OCI-LY7 (cell line): ENCODE measurements around the gene SERPINE2. TPM values are rescaled to one million over a fixed set of nuclear protein-coding genes. Genes with fewer than 3 reads are reported as not detected.

Experiments used
- BruUV-seq: library from RNA; stranded (reverse); fragments of 400-500 nt; replicated peaks from 2 replicates; lab custom pipeline; 2021; lab: Mats Ljungman, UMichigan
- CTCF ChIA-PET: fragments of 300-600 bp; sonication (Branson Sonifier 250); formaldehyde crosslinking; loops from one replicate; lab custom pipeline; 2022; ENCODE audit warnings: antibody characterized with exemption; ENCODE audit not compliant: unreplicated experiment; lab: Charles Lee
- POLR2A ChIA-PET: fragments of 300-600 bp; sonication (Branson Sonifier 250); formaldehyde crosslinking; loops from one replicate; lab custom pipeline; 2022; ENCODE audit warnings: antibody characterized with exemption; lab: Charles Lee
- DNase-seq: peaks from one replicate; pipeline ENCODE4 v3.0.0-alpha.2; 2015; ENCODE audit warnings: low spot score
- H2AFZ ChIP-seq: fragments of 200-600 bp; sonication (generic), shearing (Covaris generic); 2 replicates; pipeline ENCODE4 v1.6.1; 2014; ENCODE audit warnings: mild to moderate bottlenecking, antibody characterized with exemption, low read length, moderate library complexity
- H3K27ac ChIP-seq: fragments of 200-600 bp; sonication (generic); 2 replicates; pipeline ENCODE4 v1.5.1; 2014; ENCODE audit warnings: mixed run types, low read depth, mild to moderate bottlenecking, moderate library complexity, low read length, inconsistent platforms; ENCODE audit not compliant: poor library complexity, severe bottlenecking
- H3K36me3 ChIP-seq: fragments of 200-600 bp; sonication (generic); 2 replicates; pipeline ENCODE4 v1.6.1; 2014; ENCODE audit warnings: mild to moderate bottlenecking, antibody characterized with exemption, low read length, moderate library complexity, mixed read lengths; ENCODE audit not compliant: insufficient read depth
- H3K4me1 ChIP-seq: fragments of 200-600 bp; sonication (generic); 2 replicates; pipeline ENCODE4 v1.5.1; 2014; ENCODE audit warnings: mild to moderate bottlenecking, low read length; ENCODE audit not compliant: insufficient read depth, poor library complexity, severe bottlenecking
- H3K4me2 ChIP-seq: fragments of 200-600 bp; sonication (generic); 2 replicates; pipeline ENCODE4 v1.6.1; 2014; ENCODE audit warnings: mild to moderate bottlenecking, low read length
- H3K4me3 ChIP-seq: fragments of 200-600 bp; sonication (generic); 2 replicates; pipeline ENCODE4 v1.5.1; 2014; ENCODE audit warnings: mild to moderate bottlenecking, low read depth, low read length; ENCODE audit not compliant: poor library complexity, severe bottlenecking
- H3K79me2 ChIP-seq: fragments of 200-600 bp; sonication (generic); 2 replicates; pipeline ENCODE4 v1.6.1; 2016; ENCODE audit warnings: low read depth, mild to moderate bottlenecking, low read length, moderate library complexity, mixed read lengths; ENCODE audit not compliant: insufficient read depth
- H3K9me2 ChIP-seq: fragments of 200-600 bp; sonication (generic); 2 replicates; pipeline ENCODE4 v1.6.1; 2016; ENCODE audit warnings: mild to moderate bottlenecking, low read length, mixed read lengths; ENCODE audit not compliant: insufficient read depth
- H3K9me3 ChIP-seq: fragments of 200-600 bp; sonication (generic); 2 replicates; pipeline ENCODE4 v1.6.1; 2014; ENCODE audit warnings: mild to moderate bottlenecking, mixed run types, low read length, mixed read lengths
- H4K20me1 ChIP-seq: fragments of 200-600 bp; sonication (generic); 2 replicates; pipeline ENCODE4 v1.6.1; 2014; ENCODE audit warnings: mild to moderate bottlenecking, antibody characterized with exemption, low read length, moderate library complexity, mixed read lengths; ENCODE audit not compliant: insufficient read depth
- CTCF ChIP-seq: fragments of 200-600 bp; sonication (generic); conservative IDR thresholded peaks from 2 replicates; pipeline ENCODE4 v1.5.1; 2014; ENCODE audit warnings: mild to moderate bottlenecking, antibody characterized with exemption, low read length, moderate library complexity, mixed read lengths
- EZH2phosphoT487 ChIP-seq: fragments of 200-600 bp; sonication (generic); IDR thresholded peaks from 2 replicates; pipeline ENCODE4 v1.6.1; 2018; ENCODE audit warnings: low read depth, borderline replicate concordance, mild to moderate bottlenecking, mixed run types, antibody characterized with exemption, low read length, moderate library complexity, mixed read lengths
- intact Hi-C: fragments of 100-400 bp; cut with micrococcal nuclease; formaldehyde crosslinking; loops from one replicate; pipeline ENCODE4 v1.10.0; 2022; ENCODE audit not compliant: unreplicated experiment
- total RNA-seq, 2 experiments: library from RNA; depleted of rRNA in 1 of 2; stranded (reverse); fragments of >200 nt in 1 of 2; shearing (Covaris generic) in 1 of 2; gene quantifications; 2 replicates each; pipeline ENCODE4 v1.2.3, GENCODE V29; 2014 to 2022

SERPINE2 gene
- total RNA-seq, 2 experiments from 2014 or later, result not detected

- H4K20me1 ChIP-seq, result no peaks in the 10 kb centered on the region
- no peak overlapping the region for H3K4me2 ChIP-seq
- no peaks in the 10 kb centered on the region for H3K9me3 ChIP-seq
- H3K36me3 ChIP-seq, result peaks cover 48% of the 10 kb centered on the region
- H3K27ac ChIP-seq, result no peak overlapping the region
- CTCF ChIA-PET, result interaction anchor here (0.6 to 1.7 kb wide), 4 partner anchors 9 to 313 kb away, joined by 3 to 6 read pairs (median 4); no protein-coding TSS in a partner anchor
- POLR2A ChIA-PET, result interaction anchor here (0.7 to 2.4 kb wide), 7 partner anchors 9 to 431 kb away, joined by 3 to 8 read pairs (median 4); partner anchors contain the start of gene FAM124B
- TF ChIP-seq EZH2phosphoT487 (no peak), CTCF (peak; percentile 99)
- peak; percentile 69 for DNase-seq
- intact Hi-C loops, result loop anchor here (1.0 to 5.0 kb wide), 2 partner anchors 314 to 682 kb away; no protein-coding TSS in a partner anchor
- BruUV-seq, result no TSS peak
- peaks cover 3% of the 10 kb centered on the region; the same call in 1 of the 2 replicates for H3K79me2 ChIP-seq
- H3K4me1 ChIP-seq, result no peaks in the 10 kb centered on the region
- H3K4me3 ChIP-seq, result no peak overlapping the region
- no peak overlapping the region for H2AFZ ChIP-seq
- H3K9me2 ChIP-seq, result no peaks in the 10 kb centered on the region
Measured at GRCh38 chr2:223970343-223971128, 68.5 kb downstream of the SERPINE2 start.

- no peaks in the 10 kb centered on the region for H3K9me2 ChIP-seq
- TF ChIP-seq CTCF, result no peak
- TF ChIP-seq EZH2phosphoT487, result no peak
- intact Hi-C loops, result loop anchor here (1.0 to 5.0 kb wide), 2 partner anchors 314 to 682 kb away; no protein-coding TSS in a partner anchor
- H2AFZ ChIP-seq, result no peak overlapping the region
- no peak overlapping the region for H3K4me3 ChIP-seq
- no peaks in the 10 kb centered on the region for H4K20me1 ChIP-seq
- DNase-seq, result no peak
- no peak overlapping the region for H3K4me2 ChIP-seq
- H3K36me3 ChIP-seq, result peaks cover 55% of the 10 kb centered on the region
- no peaks in the 10 kb centered on the region for H3K4me1 ChIP-seq
- no TSS peak for BruUV-seq
- ChIA-PET CTCF (interaction anchor here (0.6 to 1.7 kb wide), 4 partner anchors 8 to 314 kb away, joined by 3 to 6 read pairs (median 4); no protein-coding TSS in a partner anchor), POLR2A (interaction anchor here (0.7 to 2.4 kb wide), 7 partner anchors 8 to 432 kb away, joined by 3 to 8 read pairs (median 4); partner anchors contain the start of gene FAM124B)
- no peak overlapping the region for H3K27ac ChIP-seq
- no peaks in the 10 kb centered on the region for H3K9me3 ChIP-seq
- H3K79me2 ChIP-seq, result peaks cover 10% of the 10 kb centered on the region; the same call in 1 of the 2 replicates
Measured at GRCh38 chr2:223969856-223970255, 69.2 kb downstream of the SERPINE2 start.
